GM06990 (cell line): Measurements from ENCODE around the gene RBX1.
"Not testable (repeated sequence)": the region's sequence is repeated elsewhere in the genome, so short reads cannot be mapped to it uniquely, and the experiment has no call there.

Experiments used
- DNase-seq: peaks from one replicate; pipeline ENCODE4 v3.0.0-alpha.2; 2011; ENCODE audit not compliant: insufficient read length; ENCODE audit errors: extremely low read depth
- H3K27me3 ChIP-seq: replicated peaks from 2 replicates; pipeline ENCODE4 v1.6.0; 2011; ENCODE audit warnings: low read length; ENCODE audit not compliant: control insufficient read depth, insufficient read depth
- H3K36me3 ChIP-seq: 2 replicates; pipeline ENCODE4 v1.5.1; 2011; ENCODE audit warnings: low read length; ENCODE audit not compliant: control insufficient read depth, insufficient read depth
- H3K4me3 ChIP-seq: replicated peaks from 2 replicates; pipeline ENCODE4 v1.5.1; 2011; ENCODE audit warnings: low read depth, mild to moderate bottlenecking, control low read depth, low read length
- CTCF ChIP-seq: IDR thresholded peaks from 2 replicates; pipeline ENCODE4 v1.5.1; 2011; ENCODE audit warnings: low read length, control low read depth, mild to moderate bottlenecking, inconsistent platforms; ENCODE audit not compliant: insufficient read depth, poor library complexity, severe bottlenecking

The RBX1 gene

DNA sequence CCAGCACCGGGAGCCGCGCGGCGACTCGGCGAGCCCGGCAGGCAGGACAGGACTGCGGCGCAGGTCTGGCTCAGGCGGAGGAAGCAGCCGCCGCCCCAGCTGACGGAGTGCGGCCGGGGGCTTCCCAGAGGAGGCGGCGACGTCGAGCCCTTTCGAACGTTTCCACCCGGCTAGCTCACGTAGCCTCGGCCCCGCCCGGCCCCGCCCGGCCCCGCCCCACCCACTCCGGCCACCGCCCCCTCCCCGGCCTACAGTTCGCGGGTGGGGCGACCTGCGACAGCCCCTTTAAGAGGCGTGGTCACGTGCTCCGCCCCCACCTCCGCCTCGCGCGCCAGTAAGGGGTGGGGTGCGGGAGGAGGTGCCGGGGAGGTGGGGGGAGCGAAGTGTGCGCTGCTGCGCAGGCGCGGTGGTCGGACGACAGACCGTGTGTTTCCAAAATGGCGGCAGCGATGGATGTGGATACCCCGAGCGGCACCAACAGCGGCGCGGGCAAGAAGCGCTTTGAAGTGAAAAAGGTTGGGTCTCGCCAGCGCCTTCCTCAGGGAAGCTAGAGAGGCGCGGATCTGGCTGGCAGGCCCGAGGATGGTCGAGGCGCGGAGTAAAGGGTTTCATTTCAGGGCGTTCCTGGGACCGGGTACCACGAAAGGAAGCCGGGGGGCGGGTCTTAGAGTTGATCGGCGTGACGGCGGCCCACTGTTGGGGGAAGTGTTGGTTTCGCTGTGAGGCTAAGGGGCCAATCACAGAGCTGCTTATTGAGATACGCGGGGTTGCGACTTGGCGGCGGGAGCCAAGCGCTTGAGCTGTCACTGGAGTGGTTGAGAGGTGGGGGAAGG, at the start of gene RBX1:
Gene RBX1 (plus strand): TSS at position 417 of the 833 bp plus-strand sequence. CDS start 21 bp downstream, at position 438.
- no peak for TF ChIP-seq CTCF
- Histone ChIP-seq H3K36me3 (peaks cover 2% of the 10 kb centered on the region), H3K27me3 (no peaks in the 10 kb centered on the region), H3K4me3 (peak within 1 kb of the TSS; percentile 89)
- DNase-seq = peak; percentile 99

GRCh38 chr22:40904101-40904500, 47.1 kb upstream of the RBX1 start:
- Histone ChIP-seq H3K27me3 (no peaks in the 10 kb centered on the region), H3K4me3 (no peak overlapping the region), H3K36me3 (peaks cover 2% of the 10 kb centered on the region)
- DNase-seq = no peak
- no peak for TF ChIP-seq CTCF

- DNase-seq = no peak
- H3K4me3 ChIP-seq = no peak overlapping the region
- peaks cover 2% of the 10 kb centered on the region for H3K36me3 ChIP-seq
- H3K27me3 ChIP-seq = no peaks in the 10 kb centered on the region
- TF ChIP-seq CTCF = no peak
These were observed 42.3 kb upstream of the RBX1 start for GRCh38 chr22:40908895-40909294.

DNA sequence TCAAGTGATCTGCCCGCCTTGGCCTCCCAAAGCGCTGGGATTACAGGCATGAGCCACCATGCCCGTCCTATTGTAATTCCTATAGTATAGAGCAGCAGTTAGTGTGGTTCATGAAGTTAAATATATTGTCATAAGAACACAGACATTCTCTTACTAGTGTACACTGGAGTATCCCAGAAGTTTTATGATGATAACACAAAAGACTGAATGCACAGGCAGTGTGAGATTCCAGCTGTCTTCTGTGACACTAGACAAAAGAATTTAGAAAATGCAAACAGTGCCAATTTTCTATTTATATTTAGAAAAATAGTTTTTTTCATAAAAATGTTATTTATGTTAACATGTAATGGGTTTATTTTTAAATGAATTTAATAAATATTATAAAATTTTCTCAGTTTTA, 39.4 kb upstream of the RBX1 start:
- Histone ChIP-seq H3K27me3 (no peaks in the 10 kb centered on the region), H3K36me3 (peaks cover 6% of the 10 kb centered on the region), H3K4me3 (no peak overlapping the region)
- DNase-seq = no peak
- no peak for TF ChIP-seq CTCF

DNA sequence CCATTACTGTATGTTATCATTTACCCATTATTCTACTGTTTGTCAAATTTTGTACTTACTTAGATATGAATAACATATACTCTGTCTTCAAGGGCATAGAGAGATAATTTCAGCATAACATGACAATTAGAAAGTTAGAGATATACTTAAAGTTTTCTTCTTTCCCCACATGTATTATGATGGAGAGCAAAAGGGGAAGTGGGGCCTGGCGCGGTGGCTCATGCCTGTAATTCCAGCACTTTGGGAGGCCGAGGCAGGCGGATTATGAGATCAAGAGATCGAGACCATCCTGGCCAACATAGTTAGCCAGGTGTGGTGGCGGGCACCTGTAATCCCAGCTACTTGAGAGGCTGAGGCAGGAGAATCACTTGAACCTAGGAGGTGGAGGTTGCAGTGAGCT, 38.2 kb upstream of the RBX1 start:
- not testable (repeated sequence) for H3K4me3 ChIP-seq, DNase-seq, H3K36me3 ChIP-seq, H3K27me3 ChIP-seq

DNA sequence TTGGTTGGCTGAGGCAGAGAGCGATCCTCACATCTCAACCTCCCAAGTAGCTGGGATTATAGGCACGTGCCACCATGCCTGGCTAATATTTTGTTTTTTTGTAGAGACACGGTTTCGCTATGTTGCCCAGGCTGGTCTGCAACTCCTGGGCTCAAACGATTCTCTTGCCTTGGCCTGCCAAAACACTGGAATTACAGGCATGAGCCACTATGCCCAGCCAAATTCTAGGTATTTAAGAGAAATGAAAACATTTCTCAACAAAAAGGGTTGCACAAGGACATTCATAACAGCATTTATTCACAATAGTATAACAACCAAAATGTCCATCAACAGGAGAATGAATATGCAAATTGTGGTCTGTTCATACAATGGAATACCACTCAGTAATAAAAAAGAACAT, 31.7 kb upstream of the RBX1 start:
- DNase-seq = no peak
- no peaks in the 10 kb centered on the region for H3K27me3 ChIP-seq
- peaks cover 4% of the 10 kb centered on the region for H3K36me3 ChIP-seq
- TF ChIP-seq CTCF = no peak
- no peak overlapping the region for H3K4me3 ChIP-seq
